H7 (cell line): ENCODE results near the gene ADGRV1. TPM values are rescaled to one million over a fixed set of nuclear protein-coding genes. Genes with fewer than 3 reads are reported as not detected.
A peak's percentile ranks its signal among the peaks of the same experiment; 100 is the strongest.
"Not testable (repeated sequence)": the region's sequence is repeated elsewhere in the genome, so short reads cannot be mapped to it uniquely, and the experiment has no call there.

Source experiments
- DNase-seq: peaks from one replicate; pipeline ENCODE4 v3.0.0; 2012
- H3K27me3 ChIP-seq: 2 replicates; pipeline ENCODE4 v1.6.0; 2011; ENCODE audit warnings: mild to moderate bottlenecking, low read length; ENCODE audit not compliant: control insufficient read depth, insufficient read depth
- H3K36me3 ChIP-seq: replicated peaks from 2 replicates; pipeline ENCODE4 v1.5.1; 2011; ENCODE audit warnings: low read length; ENCODE audit not compliant: control insufficient read depth, insufficient read depth
- H3K4me3 ChIP-seq: 2 replicates; pipeline ENCODE4 v1.5.1; 2011; ENCODE audit warnings: low read depth, mild to moderate bottlenecking, control low read depth, low read length, moderate library complexity; ENCODE audit not compliant: insufficient read depth
- total RNA-seq: library from RNA; depleted of rRNA; stranded (reverse); fragments of >200 nt; shearing (Covaris generic); gene quantifications from 2 replicates; pipeline ENCODE4 v1.2.3, GENCODE V29; 2014

ADGRV1 gene
- total RNA-seq, 1 experiment from 2014 or later, result 28.8 TPM

DNA sequence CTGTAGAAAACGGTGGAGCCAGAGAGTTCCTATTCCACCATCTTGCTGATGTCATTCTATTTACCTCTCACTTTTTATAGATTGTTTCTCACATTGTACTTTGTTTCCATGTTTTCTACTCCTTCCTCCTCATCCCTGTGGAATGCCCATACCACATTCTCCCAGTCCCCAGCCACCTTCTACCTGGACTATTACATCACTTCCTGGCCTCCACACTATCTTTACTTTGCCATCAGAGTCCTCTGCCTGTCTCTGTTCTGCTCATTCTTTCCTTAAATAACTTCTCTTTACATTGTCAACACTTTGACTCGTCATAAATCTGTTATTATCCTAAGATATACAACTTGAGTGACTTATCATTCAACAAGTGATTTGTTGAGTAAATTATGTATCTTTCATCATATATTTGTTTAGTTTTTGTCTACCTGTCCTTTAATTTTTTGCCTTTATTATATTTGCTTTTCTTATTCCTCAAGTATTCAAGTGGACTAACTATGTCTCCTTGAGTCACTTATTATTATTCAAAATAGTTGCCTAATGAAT is 182.5 kb downstream of the ADGRV1 start:
- H3K27me3 ChIP-seq, result no peaks in the 10 kb centered on the region
- H3K4me3 ChIP-seq, result no peak overlapping the region
- no peak for DNase-seq
- no peaks in the 10 kb centered on the region for H3K36me3 ChIP-seq

DNA sequence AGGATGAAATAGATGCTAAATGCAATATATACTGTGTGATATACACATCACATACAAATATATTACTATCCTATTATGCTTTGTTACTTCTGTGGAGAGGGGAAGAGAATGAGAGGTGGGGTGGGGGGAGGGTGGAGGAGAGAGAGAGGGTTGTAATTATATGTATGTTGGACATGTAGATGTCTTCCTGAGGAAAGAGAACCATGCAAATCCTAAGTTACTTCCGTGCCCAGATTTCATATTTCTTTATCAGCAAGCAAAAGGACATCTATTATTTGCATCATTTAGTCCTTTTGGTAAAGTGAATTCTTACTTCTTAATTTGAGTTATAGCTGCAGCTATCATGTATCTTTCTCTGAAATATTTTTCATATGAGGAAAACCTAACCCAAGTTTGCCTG is 187.5 kb downstream of the ADGRV1 start:
- Histone ChIP-seq H3K27me3 (no peaks in the 10 kb centered on the region), H3K36me3 (no peaks in the 10 kb centered on the region), H3K4me3 (no peak overlapping the region)
- DNase-seq, result no peak

DNA sequence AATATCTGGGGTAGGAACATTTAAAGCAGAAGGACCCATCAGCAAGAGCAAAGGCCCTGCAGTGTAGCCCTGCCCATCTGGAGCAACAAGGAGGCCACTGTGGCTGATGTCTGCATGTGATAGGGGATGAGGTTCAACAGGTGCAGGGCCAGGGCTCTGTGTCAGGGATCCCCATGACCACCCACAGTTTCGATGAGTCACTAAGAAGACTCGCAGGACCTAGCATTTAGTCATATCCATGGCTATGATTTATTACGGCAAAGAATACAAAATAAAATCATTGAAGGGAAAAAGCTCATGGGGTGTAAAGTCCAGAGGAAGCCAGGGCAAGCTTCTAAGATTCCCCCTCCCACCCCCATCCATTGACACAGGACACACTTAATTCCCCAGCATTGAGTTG is 188.6 kb downstream of the ADGRV1 start:
- DNase-seq, result no peak
- no peaks in the 10 kb centered on the region for H3K36me3 ChIP-seq
- no peaks in the 10 kb centered on the region for H3K27me3 ChIP-seq
- H3K4me3 ChIP-seq, result no peak overlapping the region

DNA sequence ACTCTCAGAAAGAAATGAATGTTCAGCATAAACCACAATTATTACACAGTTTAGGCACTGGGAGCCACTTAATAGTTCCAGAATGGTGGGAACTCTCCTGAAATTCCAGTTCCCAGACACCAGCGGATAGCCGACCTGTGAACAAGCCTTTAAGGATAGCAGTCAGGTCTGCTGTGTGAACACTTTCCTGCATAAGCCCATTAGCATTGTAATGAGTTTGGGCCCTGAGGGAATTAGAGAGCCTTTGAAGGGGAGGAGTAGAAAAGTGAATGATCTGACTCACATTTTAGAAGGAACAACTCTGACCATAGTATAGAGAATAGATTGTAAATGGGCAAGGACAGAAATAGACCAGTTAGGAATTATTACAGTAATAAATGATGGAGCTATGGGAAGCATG is 189.1 kb downstream of the ADGRV1 start:
- no peaks in the 10 kb centered on the region for H3K27me3 ChIP-seq
- no peak for DNase-seq
- no peaks in the 10 kb centered on the region for H3K36me3 ChIP-seq
- no peak overlapping the region for H3K4me3 ChIP-seq

DNA sequence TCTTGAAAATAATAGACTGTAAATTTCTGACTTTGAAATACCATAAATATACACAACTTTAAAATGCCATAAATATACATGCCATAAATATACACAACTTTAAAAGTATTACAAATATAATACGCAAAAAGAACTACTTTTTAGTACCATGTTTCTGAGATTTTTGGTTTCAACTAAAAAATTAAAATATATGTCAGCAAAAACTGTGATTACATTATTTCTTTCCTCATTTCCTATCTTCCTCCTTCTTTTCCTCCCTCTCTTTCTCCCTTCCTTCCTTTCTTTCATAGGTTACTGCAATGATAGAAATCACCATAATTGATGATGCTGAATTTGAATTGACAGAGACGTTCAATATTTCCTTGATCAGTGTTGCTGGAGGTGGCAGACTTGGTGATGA is 200.5 kb downstream of the ADGRV1 start:
- Histone ChIP-seq H3K36me3 (peaks cover 3% of the 10 kb centered on the region), H3K27me3 (no peaks in the 10 kb centered on the region)
- DNase-seq, result no peak

DNA sequence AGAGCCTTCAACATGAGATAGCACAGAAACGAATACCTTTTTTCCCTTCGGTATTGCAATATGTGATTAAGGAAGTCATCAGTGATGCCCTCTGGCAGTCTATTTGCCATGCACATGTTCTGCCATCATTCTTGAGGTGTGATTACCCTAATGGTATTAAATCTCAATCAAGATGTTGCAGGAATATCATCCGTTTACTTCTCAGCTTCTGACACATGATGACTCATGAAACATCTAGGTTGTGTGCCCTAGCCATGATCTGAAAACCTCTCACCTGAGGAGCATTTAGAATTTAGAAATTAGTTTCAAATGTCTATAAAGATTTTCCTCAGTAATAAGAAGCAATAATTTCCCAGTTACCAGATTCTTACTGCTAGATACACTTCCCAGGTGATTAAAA is 209.1 kb downstream of the ADGRV1 start:
- DNase-seq, result no peak
- no peak overlapping the region for H3K4me3 ChIP-seq
- no peaks in the 10 kb centered on the region for H3K27me3 ChIP-seq
- H3K36me3 ChIP-seq, result peaks cover 5% of the 10 kb centered on the region

More for the DNA sequence above, 200.5 kb downstream of the ADGRV1 start:
- H3K4me3 ChIP-seq, result no peak overlapping the region

DNA sequence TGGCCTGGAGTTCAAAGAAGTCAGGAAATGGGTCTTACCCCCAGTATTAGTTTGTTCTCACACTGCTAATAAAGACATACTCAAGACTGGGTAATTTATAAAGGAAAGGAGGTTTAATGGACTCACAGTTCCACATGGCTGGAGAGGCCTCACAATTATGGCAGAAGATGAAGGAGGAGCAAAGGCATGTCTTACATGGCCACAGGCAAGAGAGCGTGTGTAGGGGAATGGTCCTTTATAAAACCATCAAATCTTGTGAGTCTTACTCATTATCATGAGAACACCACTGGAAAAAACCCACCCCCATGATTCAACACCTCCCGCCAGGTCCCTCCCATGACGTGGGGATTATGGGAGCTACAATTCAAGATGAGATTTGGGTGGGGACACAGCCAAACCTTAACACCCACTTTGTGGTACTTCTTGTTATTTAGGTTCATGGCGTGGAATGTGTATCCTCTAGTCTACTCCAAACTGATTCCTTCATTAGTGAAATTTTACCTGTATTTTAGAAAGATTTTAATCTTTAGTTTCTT is 211.5 kb downstream of the ADGRV1 start:
- H3K4me3 ChIP-seq, H3K27me3 ChIP-seq, DNase-seq, H3K36me3 ChIP-seq: not testable (repeated sequence)

DNA sequence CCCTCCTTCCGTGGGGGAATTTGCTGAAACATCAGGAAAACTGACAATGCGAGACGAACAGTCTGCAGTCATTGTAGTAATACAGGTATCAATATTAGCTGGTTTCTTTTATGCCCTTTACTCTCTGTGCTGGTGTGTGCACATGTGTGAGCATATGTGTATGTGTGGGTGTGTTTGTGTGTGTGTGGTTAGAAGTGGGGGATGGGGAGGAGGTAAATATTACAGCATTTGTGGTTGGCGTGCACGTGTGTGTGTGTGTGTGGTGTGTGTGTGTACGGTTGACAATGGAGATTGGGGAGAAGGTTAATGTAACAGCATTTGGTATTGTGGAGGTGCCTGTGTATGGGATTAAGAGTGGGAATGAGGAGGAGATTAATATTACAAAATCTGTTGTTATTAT is 219.4 kb downstream of the ADGRV1 start:
- Histone ChIP-seq H3K36me3 (no peaks in the 10 kb centered on the region; the same call in 1 of the 2 replicates), H3K4me3 (no peak overlapping the region), H3K27me3 (no peaks in the 10 kb centered on the region)
- no peak for DNase-seq

DNA sequence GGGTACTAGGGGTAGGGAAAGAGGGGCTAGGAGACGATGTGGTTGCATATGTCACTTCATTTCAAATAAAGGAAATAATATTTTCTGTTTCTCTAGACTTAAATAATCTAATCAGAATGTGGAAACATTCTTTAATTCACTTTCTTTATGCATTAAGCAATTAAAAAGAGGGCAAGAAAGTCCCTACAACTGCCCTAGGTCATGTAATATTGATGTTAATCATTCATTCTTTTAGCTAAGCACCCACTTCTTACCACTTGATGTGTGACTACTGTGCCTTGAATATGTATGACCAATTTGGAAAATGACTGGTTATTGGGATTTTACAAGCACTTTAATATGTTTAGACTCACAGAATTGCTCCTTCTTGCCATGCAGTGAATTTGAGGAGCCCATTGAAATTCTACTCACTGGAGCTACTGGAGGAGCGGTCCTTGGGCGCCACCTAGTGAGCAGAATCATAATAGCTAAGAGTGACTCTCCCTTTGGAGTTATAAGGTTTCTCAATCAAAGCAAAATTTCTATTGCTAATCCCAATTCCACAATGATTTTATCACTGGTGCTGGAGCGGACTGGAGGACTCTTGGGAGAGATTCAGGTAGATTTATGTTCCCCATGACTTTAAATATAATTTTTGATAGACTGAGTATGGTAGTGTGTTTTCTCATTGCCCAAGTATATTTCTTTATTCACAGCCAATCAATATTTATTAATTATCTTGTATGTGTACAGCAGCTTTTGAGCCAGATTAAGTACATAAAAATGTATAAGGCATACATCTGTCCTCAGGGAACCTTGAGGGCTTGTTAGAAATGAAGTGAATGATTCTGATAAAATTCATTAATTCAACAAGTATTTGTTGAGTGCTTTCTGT is 225.1 kb downstream of the ADGRV1 start:
- DNase-seq, result peak; percentile 37
- Histone ChIP-seq H3K4me3 (no peak overlapping the region), H3K36me3 (peaks cover 3% of the 10 kb centered on the region), H3K27me3 (no peaks in the 10 kb centered on the region)

DNA sequence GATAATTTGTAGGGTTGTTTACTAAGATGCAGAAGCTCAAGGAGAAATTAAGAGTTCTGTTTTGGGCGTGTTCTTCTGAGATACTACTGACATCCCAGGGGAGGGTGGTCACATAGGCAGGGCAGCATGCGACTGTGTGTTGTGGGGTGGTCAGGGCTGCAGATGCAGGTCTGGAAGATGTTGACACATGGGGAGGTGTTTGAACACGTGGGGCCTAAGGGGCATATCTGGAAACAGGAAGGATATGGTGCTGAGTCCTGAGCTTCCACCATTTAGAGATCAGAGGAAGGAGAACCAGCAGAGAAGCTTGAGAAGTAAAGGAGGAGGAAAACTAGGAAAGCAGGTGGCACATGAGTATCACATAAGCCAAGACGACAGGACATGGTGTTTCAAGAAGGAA is 228.2 kb downstream of the ADGRV1 start:
- no peak overlapping the region for H3K4me3 ChIP-seq
- no peaks in the 10 kb centered on the region for H3K27me3 ChIP-seq
- H3K36me3 ChIP-seq, result peaks cover 6% of the 10 kb centered on the region
- no peak for DNase-seq

DNA sequence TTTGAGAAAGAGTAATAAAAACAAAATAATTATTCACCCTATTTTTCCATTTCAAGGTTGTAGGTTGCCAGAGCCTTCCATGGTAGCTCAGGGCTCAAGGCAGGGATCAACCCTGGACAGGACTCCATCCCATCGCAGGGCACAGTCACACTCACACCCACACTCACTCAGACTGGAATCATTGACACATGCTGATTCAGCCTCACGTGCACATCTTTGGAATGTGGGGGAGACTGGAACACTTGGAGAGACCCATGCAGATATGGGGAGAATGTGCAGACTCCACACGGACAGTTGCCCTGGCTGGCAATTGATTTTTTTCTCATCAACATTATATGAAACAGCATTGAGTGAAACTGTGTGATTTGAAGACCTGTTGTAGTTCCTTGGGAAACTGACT is 234.1 kb downstream of the ADGRV1 start:
- Histone ChIP-seq H3K27me3 (no peaks in the 10 kb centered on the region), H3K36me3 (peaks cover 11% of the 10 kb centered on the region), H3K4me3 (no peak overlapping the region)
- no peak for DNase-seq

DNA sequence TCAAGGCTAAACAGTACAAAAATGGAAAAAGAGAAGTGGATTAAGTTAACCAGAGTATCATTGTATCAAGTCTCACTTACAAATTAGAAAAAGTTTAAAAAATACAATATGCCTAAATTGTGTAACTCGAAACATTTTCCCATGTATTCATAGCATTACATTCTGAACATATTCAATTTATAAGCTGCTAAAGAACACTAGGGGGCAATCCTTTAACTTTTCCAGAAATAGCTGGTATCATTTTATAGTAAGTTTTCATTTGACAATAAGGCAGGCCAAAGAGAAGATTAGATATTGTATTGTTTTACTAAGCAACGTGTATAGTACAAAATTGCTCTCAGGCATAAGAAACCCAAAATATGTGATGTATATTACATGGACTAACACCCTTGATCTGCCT is 234.6 kb downstream of the ADGRV1 start:
- H3K27me3 ChIP-seq, result no peaks in the 10 kb centered on the region
- H3K36me3 ChIP-seq, result peaks cover 11% of the 10 kb centered on the region
- no peak for DNase-seq
- H3K4me3 ChIP-seq, result no peak overlapping the region

DNA sequence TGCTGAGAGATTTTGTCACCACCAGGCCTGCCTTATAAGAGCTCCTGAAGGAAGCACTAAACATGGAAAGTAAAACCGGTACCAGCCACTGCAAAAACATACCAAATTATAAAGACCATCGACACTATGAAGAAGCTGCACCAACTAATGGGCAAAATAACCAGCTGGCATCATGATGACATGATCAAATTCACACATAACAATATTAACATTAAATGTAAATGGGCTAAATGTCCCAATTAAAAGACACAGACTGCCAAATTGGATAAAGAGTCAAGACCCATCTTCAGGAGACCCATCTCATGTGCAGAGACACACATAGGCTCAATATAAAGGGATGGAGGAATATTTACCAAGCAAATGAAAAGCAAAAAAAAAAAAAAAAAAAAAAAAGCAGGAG is 238.3 kb downstream of the ADGRV1 start:
- not testable (repeated sequence) for H3K4me3 ChIP-seq

DNA sequence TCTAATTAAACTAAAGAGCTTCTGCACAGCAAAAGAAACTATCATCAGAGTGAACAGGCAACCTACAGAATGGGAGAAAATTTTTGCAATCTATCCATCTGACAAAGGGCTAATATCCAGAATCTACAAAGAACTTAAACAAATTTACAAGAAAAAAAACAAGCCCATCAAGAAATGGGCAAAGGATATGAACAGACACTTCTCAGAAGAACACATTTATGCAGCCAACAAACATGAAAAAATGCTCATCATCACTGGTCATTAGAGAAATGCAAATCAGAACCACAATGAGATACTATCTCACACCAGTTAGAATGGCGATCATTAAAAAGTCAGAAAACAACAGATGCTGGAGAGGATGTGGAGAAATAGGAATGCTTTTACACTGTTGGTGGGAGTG is 241.5 kb downstream of the ADGRV1 start:
- not testable (repeated sequence) for H3K27me3 ChIP-seq, DNase-seq, H3K36me3 ChIP-seq, H3K4me3 ChIP-seq

More for the DNA sequence above, 238.3 kb downstream of the ADGRV1 start:
- not testable (repeated sequence) for H3K27me3 ChIP-seq, DNase-seq, H3K36me3 ChIP-seq

DNA sequence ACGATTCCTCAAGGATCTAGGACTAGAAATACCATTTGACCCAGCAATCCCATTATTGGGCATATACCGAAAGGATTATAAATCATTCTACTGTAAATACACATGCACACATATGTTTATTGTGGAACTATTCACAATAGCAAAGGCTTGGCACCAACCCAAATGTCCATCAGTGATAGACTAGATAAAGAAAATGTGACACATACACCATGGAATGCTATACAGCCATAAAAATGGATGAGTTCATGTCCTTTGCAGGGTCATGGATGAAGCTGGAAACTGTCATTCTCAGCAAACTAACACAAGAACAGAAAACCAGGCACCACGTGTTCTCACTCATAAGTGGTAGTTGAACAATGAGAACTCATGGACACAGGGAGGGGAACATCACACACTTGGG is 241.9 kb downstream of the ADGRV1 start:
- H3K27me3 ChIP-seq, H3K36me3 ChIP-seq, DNase-seq, H3K4me3 ChIP-seq: not testable (repeated sequence)
